Panc1 (cell line): ENCODE measurements around the gene POTEJ. TPM values are rescaled to one million over a fixed set of nuclear protein-coding genes. Genes with fewer than 3 reads are reported as not detected.
"Not testable (repeated sequence)": the region's sequence is repeated elsewhere in the genome, so short reads cannot be mapped to it uniquely, and the experiment has no call there.

Experiments used
- ATAC-seq: fragments of 200-7000 bp; cut with Tn5 transposase; 2 replicates; pipeline ENCODE4 v1.9.1; 2020; ENCODE audit warnings: mild to moderate bottlenecking, moderate library complexity
- BruUV-seq: library from RNA; stranded (reverse); fragments of 400-500 nt; replicated peaks from 2 replicates; lab custom pipeline; 2021; lab: Mats Ljungman, UMichigan
- CTCF ChIA-PET: fragments of 300-600 bp; sonication (Branson Sonifier 250); formaldehyde crosslinking; loops from one replicate; lab custom pipeline; 2022; ENCODE audit warnings: antibody characterized with exemption; lab: Charles Lee
- POLR2A ChIA-PET: fragments of 300-600 bp; sonication (Branson Sonifier 250); formaldehyde crosslinking; loops from one replicate; lab custom pipeline; 2022; ENCODE audit warnings: antibody characterized with exemption; lab: Charles Lee
- DNase-seq: peaks from one replicate; pipeline ENCODE4 v3.0.0-alpha.2; 2010; ENCODE audit warnings: low read depth, low spot score
- H3K27ac ChIP-seq: 2 replicates; pipeline ENCODE4 v1.5.1; 2011; ENCODE audit warnings: mild to moderate bottlenecking, low read length, inconsistent platforms
- H3K27me3 ChIP-seq: fragments of 200-500 bp; sonication (Bioruptor generic); 2 replicates; pipeline ENCODE4 v1.6.0; 2014; ENCODE audit warnings: low read length, inconsistent platforms; ENCODE audit not compliant: control insufficient read depth, insufficient read depth
- H3K36me3 ChIP-seq: fragments of 200-500 bp; sonication (Bioruptor generic); 2 replicates; pipeline ENCODE4 v1.5.1; 2014; ENCODE audit warnings: inconsistent platforms, mild to moderate bottlenecking, low read length, moderate library complexity; ENCODE audit not compliant: control insufficient read depth, insufficient read depth
- H3K4me1 ChIP-seq: 2 replicates; pipeline ENCODE4 v1.5.1; 2011; ENCODE audit warnings: inconsistent platforms, mild to moderate bottlenecking, low read length, moderate library complexity; ENCODE audit not compliant: control insufficient read depth, insufficient read depth
- H3K4me3 ChIP-seq, 2 experiments: 2 replicates each; pipeline ENCODE4 v1.5.1; 2011 to 2012; ENCODE audit warnings: low read depth in 2 of 2, low read length in 2 of 2, mild to moderate bottlenecking in 2 of 2, inconsistent platforms in 1 of 2, moderate library complexity in 1 of 2
- H3K9me3 ChIP-seq: fragments of 200-500 bp; sonication (Bioruptor generic); 2 replicates; pipeline ENCODE4 v1.5.1; 2014; ENCODE audit warnings: low read depth, mild to moderate bottlenecking, inconsistent platforms, low read length, moderate library complexity; ENCODE audit not compliant: control insufficient read depth, insufficient read depth
- in situ Hi-C: cut with HindIII; loops from 2 replicates; pipeline ENCODE4 v1.10.0; 2016; ENCODE audit warnings: low sequenced_read_pairs, low pct_unique_long_range_greater_than_20kb
- intact Hi-C: fragments of 100-400 bp; cut with micrococcal nuclease; formaldehyde crosslinking; loops from one replicate; pipeline ENCODE4 v1.10.0; 2022; ENCODE audit not compliant: unreplicated experiment
- total RNA-seq: library from RNA; stranded (reverse); gene quantifications from one replicate; pipeline ENCODE4 v1.2.1, GENCODE V29; 2021; ENCODE audit not compliant: unreplicated experiment

The POTEJ gene
- total RNA-seq, 1 experiment from 2014 or later, result not detected

- H3K36me3 ChIP-seq, H3K9me3 ChIP-seq, DNase-seq, ATAC-seq, intact Hi-C loops, POLR2A ChIA-PET, H3K4me1 ChIP-seq, H3K27me3 ChIP-seq, BruUV-seq, in situ Hi-C loops, H3K4me3 ChIP-seq, CTCF ChIA-PET, H3K27ac ChIP-seq: not testable (repeated sequence)
Observed at GRCh38 chr2:130601648-130602302, 9.5 kb upstream of the POTEJ start.

GRCh38 chr2:130608276-130609001, 2.8 kb upstream of the POTEJ start:
- H3K9me3 ChIP-seq, H3K4me1 ChIP-seq, intact Hi-C loops, ATAC-seq, H3K27ac ChIP-seq, H3K36me3 ChIP-seq, POLR2A ChIA-PET, H3K27me3 ChIP-seq, BruUV-seq, CTCF ChIA-PET, in situ Hi-C loops, H3K4me3 ChIP-seq, DNase-seq: not testable (repeated sequence)

GRCh38 chr2:130609002-130609920, 2.0 kb upstream of the POTEJ start:
- H3K27me3 ChIP-seq, H3K36me3 ChIP-seq, H3K4me1 ChIP-seq, DNase-seq, CTCF ChIA-PET, intact Hi-C loops, BruUV-seq, H3K4me3 ChIP-seq, H3K27ac ChIP-seq, H3K9me3 ChIP-seq, in situ Hi-C loops, POLR2A ChIA-PET: not testable (repeated sequence)
- 0 out of 2 replicates have a peak, but pooled peaks have one; percentile 17 for ATAC-seq

GRCh38 chr2:130610486-130610885, 754 bp upstream of the POTEJ start:
- H3K36me3 ChIP-seq, POLR2A ChIA-PET, DNase-seq, H3K4me1 ChIP-seq, H3K4me3 ChIP-seq, ATAC-seq, intact Hi-C loops, H3K9me3 ChIP-seq, BruUV-seq, H3K27ac ChIP-seq, H3K27me3 ChIP-seq, in situ Hi-C loops, CTCF ChIA-PET: not testable (repeated sequence)

GRCh38 chr2:130628784-130629475, 17.7 kb downstream of the POTEJ start:
- BruUV-seq, H3K27ac ChIP-seq, intact Hi-C loops, in situ Hi-C loops, DNase-seq, H3K4me1 ChIP-seq, H3K27me3 ChIP-seq, POLR2A ChIA-PET, H3K36me3 ChIP-seq, H3K9me3 ChIP-seq, ATAC-seq, H3K4me3 ChIP-seq, CTCF ChIA-PET: not testable (repeated sequence)

GRCh38 chr2:130638973-130639372, 27.7 kb downstream of the POTEJ start:
- POLR2A ChIA-PET, CTCF ChIA-PET, intact Hi-C loops, H3K4me1 ChIP-seq, H3K9me3 ChIP-seq, ATAC-seq, H3K27me3 ChIP-seq, H3K36me3 ChIP-seq, DNase-seq, H3K27ac ChIP-seq, H3K4me3 ChIP-seq, in situ Hi-C loops, BruUV-seq: not testable (repeated sequence)
